GM10847 (cell line): ENCODE data around the gene ZCCHC14.

Source experiments
- POLR2A ChIP-seq: IDR thresholded peaks from 2 replicates; pipeline ENCODE4 v1.6.1; 2011; ENCODE audit not compliant: insufficient read length; ENCODE audit errors: extremely low read depth

ZCCHC14 gene

GRCh38 chr16:87387942-87388817 lies 104.6 kb downstream of the ZCCHC14 start:
- TF ChIP-seq POLR2A = no peak

- TF ChIP-seq POLR2A = no peak
These were observed 108.5 kb downstream of the ZCCHC14 start for GRCh38 chr16:87384162-87384874.

- peak; percentile 81 for TF ChIP-seq POLR2A
These were observed 109.2 kb downstream of the ZCCHC14 start, which contains the start of gene FBXO31 for GRCh38 chr16:87383505-87384161. FBXO31 (minus strand) TSS chr16:87383776; CDS start chr16:87383744, 32 bp downstream.

GRCh38 chr16:87382023-87382785 lies 110.6 kb downstream of the ZCCHC14 start:
- TF ChIP-seq POLR2A = no peak

GRCh38 chr16:87380881-87381280 lies 111.9 kb downstream of the ZCCHC14 start:
- TF ChIP-seq POLR2A = no peak

GRCh38 chr16:87380403-87380802 lies 112.4 kb downstream of the ZCCHC14 start:
- no peak for TF ChIP-seq POLR2A

- no peak for TF ChIP-seq POLR2A
These were observed 116.2 kb downstream of the ZCCHC14 start for GRCh38 chr16:87376660-87377059.

- no peak for TF ChIP-seq POLR2A
These were observed 117.2 kb downstream of the ZCCHC14 start for GRCh38 chr16:87375426-87376135.

- no peak for TF ChIP-seq POLR2A
These were observed 118.5 kb downstream of the ZCCHC14 start for GRCh38 chr16:87374313-87374712.

- TF ChIP-seq POLR2A = no peak
These were observed 120.5 kb downstream of the ZCCHC14 start for GRCh38 chr16:87372305-87372704.

GRCh38 chr16:87371261-87371866 lies 121.5 kb downstream of the ZCCHC14 start:
- no peak for TF ChIP-seq POLR2A

GRCh38 chr16:87369796-87370719 lies 122.8 kb downstream of the ZCCHC14 start:
- no peak for TF ChIP-seq POLR2A
